Measurements from ENCODE around the gene GPRIN1.
"Not testable (repeated sequence)": the region's sequence is repeated elsewhere in the genome, so short reads cannot be mapped to it uniquely, and the experiment has no call there.

Gene GPRIN1

GRCh38 chr5:176575066-176575465 lies 34.9 kb downstream of the GPRIN1 start:
- no peak for DNase-seq (ENCODE audit: low read depth, low spot score)

GRCh38 chr5:176574297-176574591 lies 35.7 kb downstream of the GPRIN1 start:
- no peak for DNase-seq (ENCODE audit: low read depth, low spot score)

- peak; percentile 70 for DNase-seq (ENCODE audit: low read depth, low spot score)
These were observed 36.2 kb downstream of the GPRIN1 start for GRCh38 chr5:176573564-176574296.

GRCh38 chr5:176570044-176570443 lies 39.9 kb downstream of the GPRIN1 start:
- no peak for DNase-seq (ENCODE audit: low read depth, low spot score)

GRCh38 chr5:176568657-176569056 lies 41.3 kb downstream of the GPRIN1 start:
- no peak for DNase-seq (ENCODE audit: low read depth, low spot score)

- no peak for DNase-seq (ENCODE audit: low read depth, low spot score)
These were observed 44.1 kb downstream of the GPRIN1 start for GRCh38 chr5:176565760-176566288.

- no peak for DNase-seq (ENCODE audit: low read depth, low spot score)
These were observed 46.0 kb downstream of the GPRIN1 start for GRCh38 chr5:176564002-176564401.

GRCh38 chr5:176562189-176562588 lies 47.8 kb downstream of the GPRIN1 start:
- DNase-seq (ENCODE audit: low read depth, low spot score): no peak

GRCh38 chr5:176561259-176561658 lies 48.7 kb downstream of the GPRIN1 start:
- no peak for DNase-seq (ENCODE audit: low read depth, low spot score)

GRCh38 chr5:176560364-176560763 lies 49.6 kb downstream of the GPRIN1 start:
- DNase-seq (ENCODE audit: low read depth, low spot score): no peak

- DNase-seq (ENCODE audit: low read depth, low spot score): no peak
These were observed 50.3 kb downstream of the GPRIN1 start for GRCh38 chr5:176559683-176560082.

GRCh38 chr5:176557846-176558245 lies 52.1 kb downstream of the GPRIN1 start:
- no peak for DNase-seq (ENCODE audit: low read depth, low spot score)

GRCh38 chr5:176553260-176554085 lies 56.5 kb downstream of the GPRIN1 start:
- DNase-seq (ENCODE audit: low read depth, low spot score): no peak

GRCh38 chr5:176552332-176552869 lies 57.6 kb downstream of the GPRIN1 start:
- DNase-seq (ENCODE audit: low read depth, low spot score): no peak

GRCh38 chr5:176550937-176551336 lies 59.0 kb downstream of the GPRIN1 start:
- DNase-seq (ENCODE audit: low read depth, low spot score): not testable (repeated sequence)

GRCh38 chr5:176550275-176550831 lies 59.6 kb downstream of the GPRIN1 start:
- DNase-seq (ENCODE audit: low read depth, low spot score): no peak

- DNase-seq (ENCODE audit: low read depth, low spot score): no peak
These were observed 60.1 kb downstream of the GPRIN1 start for GRCh38 chr5:176549871-176550270.

- DNase-seq (ENCODE audit: low read depth, low spot score): no peak
These were observed 61.0 kb downstream of the GPRIN1 start, which contains the start of gene CDHR2 for GRCh38 chr5:176548967-176549444. Gene CDHR2 (plus strand): TSS chr5:176549342. CDS start chr5:176565353, 16,011 bp downstream.

- no peak for DNase-seq (ENCODE audit: low read depth, low spot score)
These were observed 62.2 kb downstream of the GPRIN1 start for GRCh38 chr5:176547802-176548201.
